Gastroesophageal sphincter (tissue), 4 donors: ENCODE results near the gene FAHD2A. TPM values are rescaled to one million over a fixed set of nuclear protein-coding genes. Genes with fewer than 3 reads are reported as not detected.

ENCODE experiments used
- ATAC-seq: fragments of 150-250 bp; one replicate; pipeline ENCODE4 v1.9.1; 2016; ENCODE audit warnings: mild to moderate bottlenecking, moderate library complexity
- H3K27ac ChIP-seq, 4 donors: fragments of 200-600 bp; sonication (generic) in 3 of 4; 1 replicate in 3 of 4; 2 replicates in 1 of 4; pipeline ENCODE4 v1.5.1; 2016 to 2019
- H3K27me3 ChIP-seq: fragments of 200-600 bp; sonication (generic); one replicate; pipeline ENCODE4 v1.5.1; 2019
- H3K36me3 ChIP-seq, 2 donors: fragments of 200-600 bp; sonication (generic); one replicate each; pipeline ENCODE4 v1.5.1; 2019; ENCODE audit warnings: control low read depth in 1 of 2
- H3K4me1 ChIP-seq, 3 donors: fragments of 200-600 bp; sonication (generic); 1 replicate in 2 of 3; 2 replicates in 1 of 3; pipeline ENCODE4 v1.5.1; 2016 to 2019; ENCODE audit warnings: control low read depth in 2 of 3
- H3K4me3 ChIP-seq, 2 donors: fragments of 200-600 bp; sonication (generic); one replicate each; pipeline ENCODE4 v1.5.1; 2019; ENCODE audit warnings: mild to moderate bottlenecking in 1 of 2, moderate library complexity in 1 of 2
- H3K9me3 ChIP-seq, 3 donors: fragments of 200-600 bp; sonication (generic); one replicate each; pipeline ENCODE4 v1.5.1; 2017 to 2019; ENCODE audit warnings: control low read depth in 2 of 3
- EP300 ChIP-seq: sonication (generic); formaldehyde crosslinking; IDR thresholded peaks from one replicate; pipeline ENCODE4 v1.6.1; 2017; ENCODE audit warnings: antibody characterized with exemption, mild to moderate bottlenecking
- POLR2A ChIP-seq, 2 donors: fragments of 450-650 bp; IDR thresholded peaks; one replicate each; pipeline ENCODE4 v1.6.1; 2017; ENCODE audit warnings: antibody characterized with exemption in 2 of 2, mild to moderate bottlenecking in 2 of 2, moderate library complexity in 1 of 2
- POLR2AphosphoS5 ChIP-seq: sonication (generic); formaldehyde crosslinking; IDR thresholded peaks from one replicate; pipeline ENCODE4 v1.6.1; 2017; ENCODE audit warnings: antibody characterized with exemption
- WGBS, 2 donors: methylation state at CpG; one replicate each; pipeline ENCODE4 v1.1.5; 2018; ENCODE audit warnings: low coverage in 1 of 2; 5-methylcytosine and 5-hydroxymethylcytosine counted together
- total RNA-seq, 4 donors: library from RNA; depleted of rRNA; stranded (reverse); fragments of >200 nt; gene quantifications; one replicate each; pipeline ENCODE4 v1.1.0, GENCODE V29; 2016
- TF ChIP-seq, protein P1 (sequence below), 4 experiments: fragments of 200-600 bp in 2 of 4; fragments of 450-650 bp in 2 of 4; sonication (generic) in 1 of 4; IDR thresholded peaks; one replicate each; pipeline ENCODE4 v1.5.1; 2017 to 2019; ENCODE audit warnings: antibody characterized with exemption in 4 of 4, mild to moderate bottlenecking in 2 of 4, moderate library complexity in 2 of 4

FAHD2A gene
- total RNA-seq, 4 donors from 2014 or later: 6.5 to 29.8 (median 19.5) TPM

DNA sequence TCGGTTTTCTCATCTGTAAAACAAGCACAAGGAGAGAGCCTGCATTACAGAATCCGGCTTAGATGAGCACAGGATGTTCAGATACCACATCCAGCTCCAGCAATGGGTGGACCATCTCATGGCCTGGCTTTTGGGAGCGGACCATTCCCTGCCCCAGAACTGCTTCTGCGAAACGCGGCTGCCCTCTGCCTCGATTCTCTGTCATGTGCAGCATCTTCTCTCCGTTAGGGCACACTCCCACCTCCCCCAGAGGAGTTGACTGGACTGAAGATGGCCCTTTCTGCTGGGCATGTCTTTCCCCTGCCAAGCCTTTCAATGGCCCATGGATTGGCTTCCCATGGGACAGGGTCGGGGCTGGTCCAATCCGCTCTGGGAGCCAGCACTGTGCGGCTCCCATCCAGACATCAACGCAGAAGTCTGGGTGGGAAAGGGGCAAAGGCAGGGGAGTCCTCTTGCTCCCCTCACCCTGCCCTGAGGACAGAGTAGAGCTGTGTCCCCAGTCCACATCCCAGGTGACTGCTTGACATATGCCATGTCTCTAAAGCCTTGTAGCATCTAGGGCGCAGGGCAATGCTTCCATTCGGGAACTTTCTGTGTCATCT is 14.3 kb upstream of the FAHD2A start:
- H3K9me3 ChIP-seq: no peaks in the 10 kb centered on the region
- H3K4me1 ChIP-seq: peaks cover 0 to 27% (median 17%) of the 10 kb centered on the region in 3 donors
- no peak overlapping the region for H3K4me3 ChIP-seq
- TF ChIP-seq EP300 (no peak), POLR2A (IDR thresholded peaks at IDR 0.05) (no peak), POLR2AphosphoS5 (no peak)
- TF ChIP-seq, protein P1, sequence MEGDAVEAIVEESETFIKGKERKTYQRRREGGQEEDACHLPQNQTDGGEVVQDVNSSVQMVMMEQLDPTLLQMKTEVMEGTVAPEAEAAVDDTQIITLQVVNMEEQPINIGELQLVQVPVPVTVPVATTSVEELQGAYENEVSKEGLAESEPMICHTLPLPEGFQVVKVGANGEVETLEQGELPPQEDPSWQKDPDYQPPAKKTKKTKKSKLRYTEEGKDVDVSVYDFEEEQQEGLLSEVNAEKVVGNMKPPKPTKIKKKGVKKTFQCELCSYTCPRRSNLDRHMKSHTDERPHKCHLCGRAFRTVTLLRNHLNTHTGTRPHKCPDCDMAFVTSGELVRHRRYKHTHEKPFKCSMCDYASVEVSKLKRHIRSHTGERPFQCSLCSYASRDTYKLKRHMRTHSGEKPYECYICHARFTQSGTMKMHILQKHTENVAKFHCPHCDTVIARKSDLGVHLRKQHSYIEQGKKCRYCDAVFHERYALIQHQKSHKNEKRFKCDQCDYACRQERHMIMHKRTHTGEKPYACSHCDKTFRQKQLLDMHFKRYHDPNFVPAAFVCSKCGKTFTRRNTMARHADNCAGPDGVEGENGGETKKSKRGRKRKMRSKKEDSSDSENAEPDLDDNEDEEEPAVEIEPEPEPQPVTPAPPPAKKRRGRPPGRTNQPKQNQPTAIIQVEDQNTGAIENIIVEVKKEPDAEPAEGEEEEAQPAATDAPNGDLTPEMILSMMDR (IDR thresholded peaks at IDR 0.05): no peak
- H3K27ac ChIP-seq: no peak overlapping the region
- WGBS, 2 donors: 83 to 90% methylated on average over 5 of the region's 14 CpGs
- H3K36me3 ChIP-seq: no peaks in the 10 kb centered on the region
- ATAC-seq: no peak
- H3K27me3 ChIP-seq: peaks cover 20% of the 10 kb centered on the region

DNA sequence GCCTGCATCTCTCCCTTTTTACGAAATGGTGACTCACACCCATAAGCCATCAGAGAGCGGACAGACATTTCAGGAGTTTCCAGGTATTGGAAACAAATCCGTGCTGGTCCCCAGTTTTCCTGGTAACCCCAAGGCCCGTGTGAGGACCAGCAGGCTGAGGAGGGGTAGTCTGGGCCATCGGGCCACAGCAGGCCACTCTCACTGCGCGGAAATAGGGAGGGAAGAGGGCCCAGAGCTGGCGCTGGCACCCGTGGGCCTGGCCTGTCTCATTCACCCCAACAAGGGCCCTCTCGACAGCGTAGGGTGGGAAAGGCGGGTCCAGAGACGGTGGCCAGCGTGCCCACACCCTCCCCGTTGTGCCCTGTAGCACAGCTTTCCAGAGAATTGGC is 13.7 kb upstream of the FAHD2A start:
- Histone ChIP-seq H3K9me3 (no peaks in the 10 kb centered on the region), H3K4me3 (peak overlapping the region in 1 of 2 donors; percentile 3), H3K36me3 (no peaks in the 10 kb centered on the region), H3K27me3 (peaks cover 20% of the 10 kb centered on the region), H3K27ac (no peak overlapping the region), H3K4me1 (peaks cover 0 to 27% (median 17%) of the 10 kb centered on the region in 3 donors)
- WGBS, 2 donors: 0 to 55% methylated on average over 1 to 9 of the region's 15 CpGs
- ATAC-seq: no peak
- TF ChIP-seq EP300 (no peak), POLR2AphosphoS5 (no peak), POLR2A (IDR thresholded peaks at IDR 0.05) (no peak)
- TF ChIP-seq, protein P1 (IDR thresholded peaks at IDR 0.05): no peak

DNA sequence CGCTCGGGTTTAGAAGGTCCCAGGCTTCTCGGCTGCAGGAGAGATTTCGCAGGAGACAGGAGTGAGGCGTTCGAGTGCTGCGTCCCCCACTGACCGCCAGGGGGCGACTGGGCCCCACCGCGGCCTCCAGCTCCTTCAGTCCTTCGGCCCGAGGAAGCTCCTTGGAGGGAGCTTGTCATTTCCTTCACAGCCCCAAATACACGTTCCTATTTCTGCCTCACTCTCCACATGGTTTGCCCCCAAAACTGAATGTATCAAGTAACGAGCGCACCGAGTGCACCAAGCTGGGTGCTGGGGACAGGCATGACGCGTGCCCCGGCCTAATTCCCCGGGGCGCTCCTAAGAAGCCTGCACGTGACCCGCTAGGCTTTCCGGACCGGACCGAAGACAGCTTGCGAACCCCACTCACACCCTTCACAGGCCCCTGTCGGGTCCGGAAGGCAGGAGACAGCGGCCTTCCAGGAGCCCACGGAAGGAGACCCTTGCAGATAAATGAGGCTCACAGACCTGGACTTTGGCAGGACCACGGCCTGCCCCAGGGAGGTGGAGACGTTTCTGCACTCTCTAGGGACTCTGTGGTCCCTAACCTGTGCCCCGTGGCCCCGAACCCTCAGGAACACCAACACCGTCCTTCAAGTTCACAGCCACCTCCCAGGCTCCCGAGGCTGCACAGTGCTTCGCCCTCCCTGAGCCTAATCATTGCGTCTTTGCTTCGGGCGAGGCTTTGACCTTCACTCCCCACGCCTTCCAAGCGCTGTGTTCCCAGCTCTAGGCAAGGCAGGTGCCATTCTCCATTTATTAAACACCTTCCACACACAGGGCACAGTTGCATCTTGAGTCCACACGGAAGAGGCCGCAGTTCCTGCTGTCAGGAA is 13.0 kb upstream of the FAHD2A start:
- ATAC-seq: peak; percentile 67
- Histone ChIP-seq H3K4me3 (peak overlapping the region in 1 of 2 donors; percentile 3), H3K4me1 (peaks cover 0 to 23% (median 14%) of the 10 kb centered on the region in 3 donors), H3K36me3 (no peaks in the 10 kb centered on the region), H3K27ac (no peak overlapping the region), H3K27me3 (peaks cover 20% of the 10 kb centered on the region), H3K9me3 (no peaks in the 10 kb centered on the region)
- no peak for TF ChIP-seq POLR2AphosphoS5
- TF ChIP-seq, protein P1 (IDR thresholded peaks at IDR 0.05): peak in 3 of 4 experiments; percentile 70 to 90 (median 81)
- no peak for TF ChIP-seq POLR2A (IDR thresholded peaks at IDR 0.05)
- no peak for TF ChIP-seq EP300
- WGBS, 2 donors: 0% methylated on average over 1 of the region's 46 CpGs; no CpG with 5 or more reads in 1 of the 2 donors

DNA sequence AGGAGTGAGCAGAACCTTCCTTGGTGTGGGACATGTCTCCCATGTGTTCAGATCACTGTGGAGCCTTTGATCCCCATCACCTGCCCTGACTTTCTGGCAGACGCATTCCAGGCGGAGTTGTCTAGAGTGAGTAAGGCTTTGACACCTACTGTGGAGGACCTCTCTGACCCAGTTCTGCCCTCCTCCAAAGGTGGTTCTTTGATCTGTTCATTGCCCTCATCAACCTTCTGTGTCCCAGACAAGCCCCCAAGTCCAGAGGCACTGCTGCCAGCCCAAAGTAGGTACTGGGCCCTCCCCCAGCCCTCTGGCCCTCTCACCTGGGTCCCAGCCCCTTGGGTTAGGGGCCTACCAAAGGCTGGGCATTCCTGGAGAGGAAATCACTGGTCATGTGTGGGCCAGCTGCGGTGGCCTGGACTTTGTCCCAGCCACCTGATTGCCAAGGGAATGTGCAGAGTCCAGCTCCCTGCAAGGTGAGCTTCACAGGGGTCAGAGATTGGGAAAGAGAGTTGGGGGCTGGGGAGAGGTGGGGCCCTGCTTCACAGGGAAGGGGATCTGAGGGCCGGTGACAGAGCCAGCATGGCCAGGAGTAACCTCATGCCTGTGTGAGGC is 12.1 kb upstream of the FAHD2A start:
- Histone ChIP-seq H3K27ac (no peak overlapping the region), H3K9me3 (no peaks in the 10 kb centered on the region), H3K36me3 (no peaks in the 10 kb centered on the region), H3K4me1 (peaks cover 0 to 14% (median 6%) of the 10 kb centered on the region in 3 donors), H3K27me3 (peaks cover 20% of the 10 kb centered on the region), H3K4me3 (no peak overlapping the region)
- TF ChIP-seq POLR2AphosphoS5: no peak
- TF ChIP-seq, protein P1 (IDR thresholded peaks at IDR 0.05): no peak
- no peak for TF ChIP-seq POLR2A (IDR thresholded peaks at IDR 0.05)
- TF ChIP-seq EP300: no peak
- WGBS, 2 donors: 100% methylated on average over 1 to 2 of the region's 4 CpGs
- no peak for ATAC-seq
